Muscle layer of colon (tissue), 2 donors: ENCODE measurements around the gene SRP19.
"Not testable (repeated sequence)": the region's sequence is repeated elsewhere in the genome, so short reads cannot be mapped to it uniquely, and the experiment has no call there.

Experiments
- H3K27ac ChIP-seq: one replicate; pipeline ENCODE4 v1.7.0; 2013; ENCODE audit warnings: low read depth, mild to moderate bottlenecking, low read length, moderate library complexity
- H3K27me3 ChIP-seq, 2 donors: one replicate each; pipeline ENCODE4 v1.7.0; 2013; ENCODE audit warnings: low read length in 2 of 2, mild to moderate bottlenecking in 2 of 2; ENCODE audit not compliant: insufficient read depth in 2 of 2, control insufficient read depth in 1 of 2
- H3K36me3 ChIP-seq: one replicate; pipeline ENCODE4 v1.7.0; 2013; ENCODE audit warnings: mild to moderate bottlenecking, low read length; ENCODE audit not compliant: insufficient read depth
- H3K4me1 ChIP-seq: one replicate; pipeline ENCODE4 v1.7.0; 2013; ENCODE audit warnings: mild to moderate bottlenecking, low read length; ENCODE audit not compliant: insufficient read depth
- H3K4me3 ChIP-seq, 2 donors: one replicate each; pipeline ENCODE4 v1.7.0; 2013; ENCODE audit warnings: low read length in 2 of 2, low read depth in 1 of 2, mild to moderate bottlenecking in 1 of 2, moderate library complexity in 1 of 2
- H3K9ac ChIP-seq: one replicate; pipeline ENCODE4 v1.7.0; 2013; ENCODE audit warnings: low read length
- H3K9me3 ChIP-seq: one replicate; pipeline ENCODE4 v1.7.0; 2013; ENCODE audit warnings: mild to moderate bottlenecking, low read length
- donor health status: abdominal sarcoma.
- donor health status: Adenocarcinoma of cecum.

SRP19 gene

DNA sequence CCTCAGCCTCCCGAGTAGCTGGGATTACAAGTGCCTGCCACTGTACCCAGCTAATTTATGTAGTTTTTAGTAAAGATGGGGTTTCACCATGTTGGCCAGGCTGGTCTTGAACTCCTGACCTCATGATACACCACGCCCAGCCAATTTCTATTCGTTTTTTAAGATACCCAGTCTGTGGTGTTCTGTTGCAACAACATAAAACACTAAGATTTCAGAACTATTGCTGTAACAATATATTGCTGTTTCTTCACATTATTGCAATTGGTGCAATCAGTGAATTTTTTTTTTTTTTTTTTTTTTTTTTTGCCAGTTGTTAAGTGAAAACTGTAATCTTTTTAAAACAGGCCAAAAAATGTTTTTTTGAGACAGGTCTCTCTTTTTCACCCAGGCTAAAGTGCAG, 9.9 kb downstream of the SRP19 start:
- H3K9ac ChIP-seq = no peak overlapping the region
- H3K9me3 ChIP-seq = no peaks in the 10 kb centered on the region
- no peaks in the 10 kb centered on the region for H3K27me3 ChIP-seq
- H3K4me3 ChIP-seq = no peak overlapping the region
- H3K27ac ChIP-seq = no peak overlapping the region
- H3K4me1 ChIP-seq = no peaks in the 10 kb centered on the region
- H3K36me3 ChIP-seq = peaks cover 32% of the 10 kb centered on the region

DNA sequence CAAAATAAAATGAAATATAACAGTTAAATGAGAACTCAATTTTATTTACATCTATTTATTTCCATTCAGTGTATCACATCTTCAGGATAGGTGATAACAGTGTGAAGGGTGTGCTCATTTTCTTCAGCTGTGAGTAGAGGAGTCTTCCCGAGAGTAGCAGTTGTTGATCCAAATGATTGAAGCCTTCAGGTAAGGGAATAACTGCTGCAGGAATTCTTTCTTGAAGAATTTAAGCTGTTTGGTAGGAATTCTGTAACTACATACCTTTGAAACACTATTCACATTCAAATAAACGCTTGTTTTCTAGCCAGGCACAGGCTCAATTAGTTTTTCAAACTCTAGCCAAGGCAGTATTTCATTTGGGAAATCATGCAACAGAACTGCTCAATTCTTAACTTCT, 15.3 kb downstream of the SRP19 start:
- no peaks in the 10 kb centered on the region for H3K4me1 ChIP-seq
- H3K4me3 ChIP-seq = no peak overlapping the region
- no peaks in the 10 kb centered on the region for H3K9me3 ChIP-seq
- H3K27me3 ChIP-seq = no peaks in the 10 kb centered on the region
- H3K27ac ChIP-seq = no peak overlapping the region
- peaks cover 15% of the 10 kb centered on the region for H3K36me3 ChIP-seq
- H3K9ac ChIP-seq = no peak overlapping the region

DNA sequence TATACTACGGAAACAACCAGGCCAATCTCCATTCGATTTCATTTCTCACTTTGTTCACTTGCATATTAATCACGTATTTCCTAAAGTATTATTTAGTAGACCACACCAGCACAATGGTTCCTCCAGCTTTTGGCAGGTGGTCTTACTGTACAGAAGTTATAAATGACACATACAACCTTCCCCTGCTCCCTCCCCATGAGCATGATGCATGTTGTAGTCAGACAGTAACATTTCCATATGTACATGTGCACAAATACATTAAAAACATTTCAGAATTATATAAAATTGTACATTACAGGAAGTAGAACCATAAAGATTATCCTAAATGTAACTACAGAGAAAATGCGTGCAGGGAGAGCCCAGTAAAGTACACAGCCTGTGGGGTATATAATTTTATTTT, 17.0 kb downstream of the SRP19 start:
- H3K27me3 ChIP-seq = no peaks in the 10 kb centered on the region
- H3K4me3 ChIP-seq = no peak overlapping the region
- no peaks in the 10 kb centered on the region for H3K4me1 ChIP-seq
- H3K9me3 ChIP-seq = no peaks in the 10 kb centered on the region
- peaks cover 25% of the 10 kb centered on the region for H3K36me3 ChIP-seq
- no peak overlapping the region for H3K27ac ChIP-seq
- H3K9ac ChIP-seq = no peak overlapping the region

DNA sequence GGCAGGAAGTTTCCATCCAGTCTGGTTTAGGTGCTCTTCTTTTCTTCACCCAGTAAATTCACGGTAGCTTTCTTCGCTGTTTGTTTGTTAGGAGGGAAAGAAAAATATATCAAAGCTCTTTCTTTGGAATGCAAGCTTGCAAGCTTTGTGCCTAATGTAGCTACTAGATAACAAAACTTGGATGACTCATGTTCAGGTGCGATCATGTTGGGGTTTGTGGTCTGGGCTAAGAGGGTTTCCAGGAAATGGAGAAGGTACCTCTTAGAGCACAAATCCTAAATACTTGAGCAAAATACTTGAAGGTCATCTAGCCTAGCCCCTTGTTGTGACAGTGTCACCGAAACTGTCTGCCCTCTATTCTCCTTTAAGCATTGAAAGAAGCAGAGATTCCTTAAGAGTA, 17.7 kb downstream of the SRP19 start:
- no peak overlapping the region for H3K9ac ChIP-seq
- no peak overlapping the region for H3K4me3 ChIP-seq
- H3K27me3 ChIP-seq = no peaks in the 10 kb centered on the region
- H3K27ac ChIP-seq = no peak overlapping the region
- no peaks in the 10 kb centered on the region for H3K9me3 ChIP-seq
- H3K4me1 ChIP-seq = no peaks in the 10 kb centered on the region
- peaks cover 30% of the 10 kb centered on the region for H3K36me3 ChIP-seq

DNA sequence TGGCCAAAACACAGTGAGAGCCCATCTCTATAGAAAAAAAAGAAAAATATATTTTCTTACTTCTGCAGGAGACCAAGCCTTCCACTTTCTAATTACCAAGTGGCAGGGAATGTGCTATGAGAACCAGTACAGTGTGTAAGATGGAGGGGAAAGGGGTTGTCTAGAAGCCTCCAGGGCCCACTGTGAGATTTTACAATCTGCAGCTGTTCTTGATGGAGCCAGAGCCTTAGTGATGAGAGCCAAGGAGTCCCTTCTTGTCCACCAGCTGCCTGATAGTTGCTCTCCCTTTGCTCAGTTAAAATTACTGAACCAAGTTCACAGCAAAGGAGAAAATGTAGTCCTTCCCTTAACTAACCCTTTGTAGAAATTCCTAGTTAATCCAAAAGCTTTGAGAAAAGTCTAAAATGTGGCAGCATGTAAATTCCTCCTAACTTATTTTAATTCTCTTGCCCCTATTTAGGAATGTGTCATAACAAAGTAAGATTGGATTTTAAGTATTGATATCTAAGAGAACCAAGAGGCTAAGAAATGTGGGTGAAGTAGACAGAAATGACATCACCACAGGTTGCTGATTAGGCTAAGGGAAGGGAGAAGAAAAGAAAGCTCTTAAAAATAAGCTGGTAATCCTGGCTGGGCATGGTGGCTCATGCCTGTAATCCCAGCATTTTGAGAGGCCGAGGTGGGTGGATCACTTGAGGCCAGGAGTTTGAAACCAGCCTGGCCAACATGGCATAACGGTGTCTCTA, 19.3 kb downstream of the SRP19 start:
- H3K36me3 ChIP-seq = peaks cover 45% of the 10 kb centered on the region
- H3K4me1 ChIP-seq = no peaks in the 10 kb centered on the region
- no peak overlapping the region for H3K9ac ChIP-seq
- H3K27ac ChIP-seq = no peak overlapping the region
- H3K27me3 ChIP-seq = no peaks in the 10 kb centered on the region
- no peak overlapping the region for H3K4me3 ChIP-seq
- H3K9me3 ChIP-seq = no peaks in the 10 kb centered on the region

DNA sequence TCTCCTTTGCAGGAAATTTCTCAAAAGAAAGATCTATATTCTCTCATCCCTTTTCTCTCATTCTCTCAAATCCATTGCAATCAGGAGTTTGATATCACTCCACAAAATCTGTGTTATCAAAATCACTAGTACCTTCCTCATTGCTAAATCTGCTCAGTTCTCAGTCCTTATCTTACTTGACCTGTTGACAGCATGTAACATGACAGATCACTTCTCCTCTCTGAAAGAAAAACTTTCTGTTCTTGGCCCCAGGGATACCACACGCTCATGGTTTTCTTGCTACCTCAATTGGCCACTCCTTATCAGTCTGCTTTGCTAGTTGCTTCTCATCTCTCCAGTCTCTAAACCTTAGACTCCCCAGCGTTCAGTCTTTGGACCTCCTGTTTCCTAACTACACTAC, 22.1 kb downstream of the SRP19 start:
- Histone ChIP-seq H3K4me3 (no peak overlapping the region), H3K4me1 (no peaks in the 10 kb centered on the region), H3K27me3 (no peaks in the 10 kb centered on the region), H3K9me3 (no peaks in the 10 kb centered on the region), H3K27ac (no peak overlapping the region), H3K9ac (no peak overlapping the region), H3K36me3 (peaks cover 56% of the 10 kb centered on the region)

DNA sequence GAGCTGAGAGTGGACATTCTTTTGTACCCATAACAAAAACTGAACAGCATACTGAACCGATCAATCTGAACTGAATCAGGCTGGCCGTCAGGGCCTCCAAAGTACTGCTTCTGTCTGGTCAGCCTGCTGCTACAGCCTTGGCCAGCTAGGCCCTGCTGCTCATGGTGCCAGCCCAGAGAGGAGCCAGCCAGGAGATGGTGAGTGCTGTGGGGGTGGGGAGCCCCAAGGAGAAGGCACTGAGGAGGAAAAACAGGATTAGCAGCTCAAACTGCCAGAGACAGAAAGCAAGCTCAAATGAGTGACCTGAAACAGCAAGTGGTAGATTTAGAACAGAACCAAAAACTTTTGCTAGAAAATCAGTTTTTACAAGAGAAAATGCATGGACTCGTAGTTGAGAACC, 23.9 kb downstream of the SRP19 start:
- H3K27ac ChIP-seq = no peak overlapping the region
- H3K4me1 ChIP-seq = no peaks in the 10 kb centered on the region
- H3K4me3 ChIP-seq = no peak overlapping the region
- no peak overlapping the region for H3K9ac ChIP-seq
- no peaks in the 10 kb centered on the region for H3K9me3 ChIP-seq
- H3K27me3 ChIP-seq = no peaks in the 10 kb centered on the region
- H3K36me3 ChIP-seq = peaks cover 55% of the 10 kb centered on the region

DNA sequence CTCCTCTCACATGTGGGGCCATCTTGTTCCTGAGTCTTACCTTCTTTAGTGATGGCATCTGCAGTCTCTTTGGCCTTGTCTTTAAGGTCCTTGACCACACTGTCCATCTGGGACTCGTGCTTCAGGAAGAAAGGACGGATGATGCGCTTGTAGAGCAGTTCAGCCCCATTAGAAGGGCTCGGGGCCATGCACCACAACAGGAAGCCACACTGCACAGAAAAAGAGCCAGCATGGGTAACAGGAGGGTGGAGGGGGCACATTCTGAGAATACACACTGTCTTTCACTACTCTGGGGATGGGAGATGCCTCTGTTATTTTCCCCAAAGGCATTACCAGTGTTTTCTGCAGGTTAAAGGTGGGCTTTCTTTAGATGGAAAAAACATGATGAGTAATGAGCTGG, 25.9 kb downstream of the SRP19 start:
- Histone ChIP-seq H3K9me3 (no peaks in the 10 kb centered on the region), H3K9ac (no peak overlapping the region), H3K27me3 (no peaks in the 10 kb centered on the region), H3K4me3 (no peak overlapping the region), H3K4me1 (no peaks in the 10 kb centered on the region), H3K27ac (no peak overlapping the region), H3K36me3 (peaks cover 53% of the 10 kb centered on the region)

DNA sequence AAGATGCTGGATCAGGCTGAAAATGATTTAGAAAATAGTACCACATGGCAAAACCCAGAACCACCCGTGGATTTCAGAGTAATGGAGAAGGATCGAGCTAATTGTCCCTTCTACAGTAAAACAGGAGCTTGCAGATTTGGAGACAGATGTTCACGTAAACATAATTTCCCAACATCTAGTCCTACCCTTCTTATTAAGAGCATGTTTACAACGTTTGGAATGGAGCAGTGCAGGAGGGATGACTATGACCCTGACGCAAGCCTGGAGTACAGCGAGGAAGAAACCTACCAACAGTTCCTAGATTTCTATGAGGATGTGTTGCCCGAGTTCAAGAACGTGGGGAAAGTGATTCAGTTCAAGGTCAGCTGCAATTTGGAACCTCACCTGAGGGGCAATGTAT, 31.0 kb downstream of the SRP19 start:
- H3K27me3 ChIP-seq, H3K9ac ChIP-seq, H3K27ac ChIP-seq, H3K4me1 ChIP-seq, H3K4me3 ChIP-seq, H3K9me3 ChIP-seq: not testable (repeated sequence)
- peaks cover 21% of the 10 kb centered on the region for H3K36me3 ChIP-seq

DNA sequence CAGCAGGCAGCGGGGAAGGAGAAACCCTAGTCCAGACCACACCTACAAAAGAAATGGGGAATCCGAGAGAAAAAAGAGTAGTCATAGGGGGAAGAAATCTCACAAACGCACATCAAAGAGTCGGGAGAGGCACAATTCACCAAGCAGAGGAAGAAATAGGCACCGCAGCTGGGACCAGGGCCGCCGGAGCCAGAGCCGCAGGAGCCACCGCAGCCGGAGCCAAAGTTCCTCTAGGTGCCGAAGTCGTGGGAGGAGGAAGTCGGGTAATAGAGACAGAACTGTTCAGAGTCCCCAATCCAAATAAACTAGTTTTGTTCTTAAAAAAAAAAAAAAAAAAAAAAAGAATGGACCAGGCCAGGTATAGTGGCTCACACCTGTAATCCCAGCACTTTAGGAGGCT, 31.7 kb downstream of the SRP19 start:
- Histone ChIP-seq H3K9ac (no peak overlapping the region), H3K9me3 (no peaks in the 10 kb centered on the region), H3K36me3 (peaks cover 20% of the 10 kb centered on the region), H3K4me3 (no peak overlapping the region), H3K27ac (no peak overlapping the region), H3K27me3 (no peaks in the 10 kb centered on the region), H3K4me1 (peaks cover 8% of the 10 kb centered on the region)

DNA sequence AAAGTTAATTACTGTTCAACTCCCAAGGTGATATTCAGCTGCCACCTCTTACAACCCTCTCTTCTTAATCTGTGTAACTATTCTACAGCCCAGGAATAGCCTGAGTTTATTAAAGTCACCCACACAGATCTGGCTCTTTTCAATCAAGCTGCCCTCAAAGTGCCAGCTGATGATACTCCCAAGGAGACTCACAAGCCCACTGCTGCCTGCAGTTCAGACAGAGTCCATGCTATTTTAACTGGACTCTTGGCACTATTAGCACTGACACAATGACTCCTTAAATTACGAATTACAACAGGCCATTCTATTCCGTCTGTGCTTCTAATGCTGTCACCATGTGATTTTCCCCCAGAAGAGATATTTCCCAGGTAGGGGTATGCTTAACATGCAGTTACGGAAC, 34.6 kb downstream of the SRP19 start:
- H3K27me3 ChIP-seq = no peaks in the 10 kb centered on the region
- H3K9me3 ChIP-seq = no peaks in the 10 kb centered on the region
- no peak overlapping the region for H3K9ac ChIP-seq
- peaks cover 20% of the 10 kb centered on the region for H3K36me3 ChIP-seq
- H3K4me1 ChIP-seq = peaks cover 8% of the 10 kb centered on the region
- H3K4me3 ChIP-seq = no peak overlapping the region
- no peak overlapping the region for H3K27ac ChIP-seq

DNA sequence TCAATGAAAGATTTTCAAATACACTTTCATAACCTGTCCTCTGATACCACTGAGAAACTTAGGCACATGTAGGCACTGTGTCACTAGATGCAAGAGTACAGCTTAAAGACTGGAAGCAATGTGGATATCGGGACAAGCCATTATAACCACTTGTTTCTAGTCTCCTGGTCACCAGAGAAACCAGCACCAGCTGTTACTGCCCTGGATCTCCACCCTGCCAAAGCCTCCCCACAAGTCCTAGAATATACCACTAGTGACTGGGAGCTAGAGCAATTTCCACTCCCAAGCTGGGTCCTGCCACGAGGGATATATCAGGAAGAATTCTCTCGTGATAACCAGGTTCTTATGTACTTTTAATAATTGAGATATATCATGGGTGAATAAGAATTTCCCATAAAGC, 41.5 kb downstream of the SRP19 start:
- Histone ChIP-seq H3K4me3 (no peak overlapping the region), H3K4me1 (peaks cover 5% of the 10 kb centered on the region), H3K9me3 (no peaks in the 10 kb centered on the region), H3K36me3 (peaks cover 7% of the 10 kb centered on the region), H3K27ac (no peak overlapping the region), H3K27me3 (no peaks in the 10 kb centered on the region), H3K9ac (no peak overlapping the region)
